Neuronal stem cell (in vitro differentiated cells): ENCODE data around the gene CD276.

Experiments
- DNase-seq: peaks from one replicate; pipeline ENCODE4 v3.0.0-alpha.2; 2013; ENCODE audit warnings: low spot score
- H2AFZ ChIP-seq: one replicate; pipeline ENCODE4 v1.6.1; 2013; ENCODE audit warnings: mild to moderate bottlenecking, low read length, inconsistent platforms
- H2AK5ac ChIP-seq: 2 replicates; pipeline ENCODE4 v1.6.1; 2013; ENCODE audit warnings: low read depth, mild to moderate bottlenecking, inconsistent platforms, low read length, moderate library complexity, mixed read lengths
- H2BK120ac ChIP-seq: 2 replicates; pipeline ENCODE4 v1.6.1; 2013; ENCODE audit warnings: low read depth, mild to moderate bottlenecking, inconsistent platforms, low read length, moderate library complexity, mixed read lengths
- H2BK12ac ChIP-seq: one replicate; pipeline ENCODE4 v1.6.1; 2013; ENCODE audit warnings: low read length, inconsistent platforms
- H2BK15ac ChIP-seq: 2 replicates; pipeline ENCODE4 v1.6.1; 2013; ENCODE audit warnings: mild to moderate bottlenecking, low read length, inconsistent platforms, mixed read lengths
- H2BK5ac ChIP-seq: one replicate; pipeline ENCODE4 v1.6.1; 2013; ENCODE audit warnings: inconsistent platforms, mild to moderate bottlenecking, low read length, moderate library complexity
- H3K14ac ChIP-seq: one replicate; pipeline ENCODE4 v1.6.1; 2013; ENCODE audit warnings: low read length, inconsistent platforms
- H3K18ac ChIP-seq: 2 replicates; pipeline ENCODE4 v1.6.1; 2013; ENCODE audit warnings: low read length, inconsistent platforms
- H3K23ac ChIP-seq: 2 replicates; pipeline ENCODE4 v1.6.1; 2013; ENCODE audit warnings: low read depth, mild to moderate bottlenecking, mixed read lengths, low read length, inconsistent platforms; ENCODE audit not compliant: poor library complexity
- H3K27ac ChIP-seq: replicated peaks from 3 replicates; pipeline ENCODE4 v1.5.1; 2013; ENCODE audit warnings: low read length, inconsistent platforms
- H3K27me3 ChIP-seq, 3 experiments: 2 replicates each; pipeline ENCODE4 v1.6.1; 2013; ENCODE audit warnings: low read length in 3 of 3, mild to moderate bottlenecking in 2 of 3, inconsistent platforms in 1 of 3, low read depth in 1 of 3, mixed read lengths in 1 of 3, moderate library complexity in 1 of 3; ENCODE audit not compliant: control insufficient read depth in 3 of 3, insufficient read depth in 3 of 3
- H3K36me3 ChIP-seq, 2 donors: replicated peaks in 1 of 2; 2 replicates each; pipeline ENCODE4 v1.6.1; 2013; ENCODE audit warnings: low read length in 2 of 2; ENCODE audit not compliant: control insufficient read depth in 2 of 2, insufficient read depth in 2 of 2
- H3K4ac ChIP-seq: 2 replicates; pipeline ENCODE4 v1.6.1; 2013; ENCODE audit warnings: inconsistent platforms, mild to moderate bottlenecking, low read length, moderate library complexity
- H3K4me1 ChIP-seq, 2 donors: 1 replicate in 1 of 2; 2 replicates in 1 of 2; pipeline ENCODE4 v1.6.1; 2013; ENCODE audit warnings: low read length in 2 of 2, low read depth in 1 of 2; ENCODE audit not compliant: control insufficient read depth in 2 of 2, insufficient read depth in 1 of 2
- H3K4me2 ChIP-seq: one replicate; pipeline ENCODE4 v1.6.1; 2013; ENCODE audit warnings: mild to moderate bottlenecking, low read length, inconsistent platforms; ENCODE audit not compliant: insufficient read depth, poor library complexity, severe bottlenecking
- H3K4me3 ChIP-seq, 2 donors: 2 replicates each; pipeline ENCODE4 v1.5.1; 2013; ENCODE audit warnings: low read length in 2 of 2, mild to moderate bottlenecking in 2 of 2, inconsistent platforms in 1 of 2, moderate library complexity in 1 of 2
- H3K79me1 ChIP-seq: one replicate; pipeline ENCODE4 v1.6.1; 2013; ENCODE audit warnings: low read depth, mild to moderate bottlenecking, inconsistent platforms, low read length, moderate library complexity
- H3K9ac ChIP-seq: one replicate; pipeline ENCODE4 v1.6.1; 2013; ENCODE audit warnings: mild to moderate bottlenecking, low read depth, low read length, inconsistent platforms; ENCODE audit not compliant: poor library complexity
- H3K9me3 ChIP-seq, 2 donors: replicated peaks in 1 of 2; 2 replicates each; pipeline versions ENCODE3 to v1.6.1; 2013; ENCODE audit warnings: low read length in 2 of 2, mild to moderate bottlenecking in 2 of 2, inconsistent platforms in 1 of 2, low read depth in 1 of 2, mixed read lengths in 1 of 2, moderate library complexity in 1 of 2; ENCODE audit not compliant: control insufficient read depth in 2 of 2, insufficient read depth in 1 of 2
- H4K8ac ChIP-seq: one replicate; pipeline ENCODE4 v1.6.1; 2013; ENCODE audit warnings: low read depth, mild to moderate bottlenecking, inconsistent platforms, low read length, moderate library complexity
- H4K91ac ChIP-seq: one replicate; pipeline ENCODE4 v1.6.1; 2013; ENCODE audit warnings: low read length, low read depth, mild to moderate bottlenecking, inconsistent platforms; ENCODE audit not compliant: poor library complexity
- WGBS, 2 donors: extraction: QIAGEN DNeasy Blood & Tissue Kit; methylation state at CpG; one replicate each; pipeline ENCODE4 v1.1.7; 2013; ENCODE audit warnings: missing lambda C conversion rate in 2 of 2, mixed read lengths in 1 of 2; ENCODE audit not compliant: insufficient read length in 2 of 2, insufficient replicate concordance in 1 of 2; ENCODE audit errors: extremely low coverage in 2 of 2; 5-methylcytosine and 5-hydroxymethylcytosine counted together

CD276 gene

DNA sequence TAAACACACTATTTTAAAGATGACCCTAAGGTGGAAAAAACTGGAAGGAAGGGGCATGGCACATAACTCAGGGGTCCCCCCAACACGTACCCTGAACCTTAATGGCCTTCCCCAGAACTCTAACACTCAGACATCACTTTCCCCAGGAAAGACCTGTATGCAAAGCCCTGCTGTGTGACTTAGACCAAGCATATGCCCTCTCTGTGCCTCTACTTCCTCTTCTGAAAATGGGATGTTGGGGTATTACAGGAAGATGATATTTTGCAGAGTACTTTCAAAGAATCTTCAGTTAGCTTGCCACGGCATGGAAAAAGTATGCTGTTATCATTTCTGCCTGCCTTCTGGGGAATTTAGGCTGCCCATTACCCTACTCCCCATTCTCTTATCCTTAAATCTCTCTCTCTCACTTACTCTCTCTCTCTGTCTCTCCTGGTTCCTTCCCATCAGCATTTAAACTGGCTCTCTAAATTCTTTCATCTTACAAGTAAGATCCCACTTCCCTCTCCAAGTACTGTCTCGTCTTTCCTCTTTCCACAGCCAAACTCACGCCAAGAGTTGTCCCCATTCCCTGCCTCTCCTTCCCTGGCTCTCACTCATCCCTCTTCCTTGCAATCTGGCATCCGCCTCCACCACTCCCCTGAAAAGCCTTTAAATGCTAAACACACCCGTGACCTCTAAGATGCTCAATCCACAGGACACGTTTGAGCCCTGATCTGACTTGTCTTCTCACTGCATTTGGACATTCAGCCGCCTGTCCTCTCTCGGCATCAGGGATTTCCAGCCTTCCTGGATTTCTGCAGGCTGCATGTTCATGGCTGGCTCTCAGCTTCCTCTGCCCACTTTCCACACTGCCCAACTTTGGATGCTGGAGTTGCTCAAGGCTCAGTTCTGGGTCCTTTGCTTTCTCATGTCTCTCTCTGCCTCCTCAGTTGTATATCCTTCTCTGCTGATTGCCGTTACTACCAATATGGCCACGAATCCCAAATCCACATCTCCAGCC, 76.4 kb downstream of the CD276 start:
- no peaks in the 10 kb centered on the region for H3K4me1 ChIP-seq
- H2BK15ac ChIP-seq, result no peak overlapping the region
- no peak overlapping the region for H4K91ac ChIP-seq
- no peak overlapping the region for H3K18ac ChIP-seq
- H3K9me3 ChIP-seq, result peaks cover 0 to 2% of the 10 kb centered on the region in 2 donors
- no CpG with 5 or more reads among the region's 11 CpGs for WGBS, 2 donors
- no peak overlapping the region for H3K9ac ChIP-seq
- H4K8ac ChIP-seq, result no peak overlapping the region
- no peak overlapping the region for H2BK120ac ChIP-seq
- H3K23ac ChIP-seq, result no peak overlapping the region
- H3K4me2 ChIP-seq, result no peak overlapping the region
- no peak overlapping the region for H3K4me3 ChIP-seq
- no peak for DNase-seq
- H3K27ac ChIP-seq, result no peak overlapping the region
- H2AFZ ChIP-seq, result no peak overlapping the region
- no peak overlapping the region for H3K4ac ChIP-seq
- H2BK12ac ChIP-seq, result no peak overlapping the region
- no peak overlapping the region for H3K14ac ChIP-seq
- peaks cover 0 to 48% (median 0%) of the 10 kb centered on the region in 3 experiments for H3K27me3 ChIP-seq
- H3K79me1 ChIP-seq, result no peaks in the 10 kb centered on the region
- H3K36me3 ChIP-seq, result no peaks in the 10 kb centered on the region
- H2BK5ac ChIP-seq, result no peak overlapping the region
- no peak overlapping the region for H2AK5ac ChIP-seq

- Histone ChIP-seq H3K14ac (no peak overlapping the region), H3K4ac (no peak overlapping the region), H3K27me3 (peaks cover 0 to 44% (median 0%) of the 10 kb centered on the region in 3 experiments), H2BK120ac (no peak overlapping the region), H3K9me3 (peaks cover 0 to 5% of the 10 kb centered on the region in 2 donors), H3K27ac (no peak overlapping the region), H3K79me1 (no peaks in the 10 kb centered on the region), H3K4me1 (peaks cover 5 to 18% of the 10 kb centered on the region in 2 donors), H2AK5ac (no peak overlapping the region), H2BK15ac (no peak overlapping the region), H3K18ac (no peak overlapping the region), H3K9ac (no peak overlapping the region), H3K4me2 (no peak overlapping the region), H4K8ac (no peak overlapping the region), H2AFZ (no peak overlapping the region), H2BK12ac (no peak overlapping the region), H4K91ac (no peak overlapping the region), H3K23ac (no peak overlapping the region), H3K4me3 (no peak overlapping the region), H2BK5ac (no peak overlapping the region), H3K36me3 (no peaks in the 10 kb centered on the region)
- no CpG with 5 or more reads among the region's 3 CpGs for WGBS, 2 donors
- DNase-seq, result no peak
These were observed 79.7 kb downstream of the CD276 start for GRCh38 chr15:73763931-73764330.
